AG09309 (cell line): ENCODE data around the gene TIPIN.
"Not testable (repeated sequence)": the region's sequence is repeated elsewhere in the genome, so short reads cannot be mapped to it uniquely, and the experiment has no call there.

Experiments
- DNase-seq: peaks from one replicate; pipeline ENCODE4 v3.0.0-alpha.2; 2010; ENCODE audit warnings: low read depth
- H3K4me3 ChIP-seq: 2 replicates; pipeline ENCODE4 v1.5.1; 2011; ENCODE audit warnings: mild to moderate bottlenecking, low read depth, low read length, moderate library complexity; ENCODE audit not compliant: control insufficient read depth
- CTCF ChIP-seq: IDR thresholded peaks from 2 replicates; pipeline ENCODE4 v1.5.1; 2011; ENCODE audit warnings: mild to moderate bottlenecking, low read depth, low read length, inconsistent platforms; ENCODE audit not compliant: insufficient read depth, control insufficient read depth; ENCODE audit errors: missing control alignments

TIPIN gene

GRCh38 chr15:66362776-66363175 lies 6.3 kb upstream of the TIPIN start:
- H3K4me3 ChIP-seq: no peak overlapping the region
- no peak for DNase-seq
- TF ChIP-seq CTCF: no peak

GRCh38 chr15:66361745-66362460 lies 5.4 kb upstream of the TIPIN start:
- not testable (repeated sequence) for DNase-seq, H3K4me3 ChIP-seq

- TF ChIP-seq CTCF: no peak
- H3K4me3 ChIP-seq: no peak overlapping the region
- DNase-seq: no peak
Measured at GRCh38 chr15:66359740-66360139, 3.3 kb upstream of the TIPIN start.

- DNase-seq: no peak
- TF ChIP-seq CTCF: no peak
- H3K4me3 ChIP-seq: peak overlapping the region; percentile 90
Measured at GRCh38 chr15:66356077-66356358, 467 bp downstream of the TIPIN start.

- DNase-seq, H3K4me3 ChIP-seq: not testable (repeated sequence)
Measured at GRCh38 chr15:66348530-66348929, 8.0 kb downstream of the TIPIN start.

GRCh38 chr15:66328771-66329170 lies 27.7 kb downstream of the TIPIN start:
- no peak overlapping the region for H3K4me3 ChIP-seq
- TF ChIP-seq CTCF: no peak
- no peak for DNase-seq

GRCh38 chr15:66327736-66328135 lies 28.7 kb downstream of the TIPIN start:
- DNase-seq: no peak
- TF ChIP-seq CTCF: no peak
- H3K4me3 ChIP-seq: no peak overlapping the region

GRCh38 chr15:66326051-66326450 lies 30.4 kb downstream of the TIPIN start:
- TF ChIP-seq CTCF: no peak
- DNase-seq: no peak

More at GRCh38 chr15:66326051-66326450, 30.4 kb downstream of the TIPIN start:
- H3K4me3 ChIP-seq: no peak overlapping the region
